ENCODE results near the gene TACC2. TPM values are rescaled to one million over a fixed set of nuclear protein-coding genes. Genes with fewer than 3 reads are reported as not detected.

TACC2 gene
- total RNA-seq, 4 donors from 2014 or later, result 46.5 to 106 (median 71.6) TPM

GRCh38 chr10:122287570-122287969 is 298.6 kb downstream of the TACC2 start:
- no peak overlapping the region for H3K4me3 ChIP-seq
- H3K27me3 ChIP-seq, result no peaks in the 10 kb centered on the region
- WGBS, 2 donors, result 62 to 76% methylated on average over 4 to 5 of the region's 5 CpGs
- peaks cover 0 to 12% (median 7%) of the 10 kb centered on the region in 3 donors for H3K4me1 ChIP-seq
- intact Hi-C loops (cut with DNase I), result no loop called here
- H3K9me3 ChIP-seq, result no peaks in the 10 kb centered on the region
- no peak for DNase-seq
- no peak for TF ChIP-seq CTCF (IDR thresholded peaks at IDR 0.05)
- no peak for TF ChIP-seq POLR2A (IDR thresholded peaks at IDR 0.05)
- no peak overlapping the region for H3K27ac ChIP-seq
- no peaks in the 10 kb centered on the region for H3K36me3 ChIP-seq

- H3K36me3 ChIP-seq, result no peaks in the 10 kb centered on the region
- DNase-seq, result no peak
- no peaks in the 10 kb centered on the region for H3K9me3 ChIP-seq
- no peak overlapping the region for H3K4me3 ChIP-seq
- no peak for TF ChIP-seq CTCF (IDR thresholded peaks at IDR 0.05)
- no peak for TF ChIP-seq POLR2A (IDR thresholded peaks at IDR 0.05)
- H3K4me1 ChIP-seq, result peaks cover 0 to 12% (median 7%) of the 10 kb centered on the region in 3 donors
- WGBS, 2 donors, result 81 to 87% methylated on average over 5 to 6 of the region's 6 CpGs
- H3K27me3 ChIP-seq, result no peaks in the 10 kb centered on the region
- no peak overlapping the region for H3K27ac ChIP-seq
- intact Hi-C loops (cut with DNase I), result no loop called here
Observed at GRCh38 chr10:122288262-122288661, 299.3 kb downstream of the TACC2 start.

- intact Hi-C loops (cut with DNase I), result no loop called here
- no peak overlapping the region for H3K4me3 ChIP-seq
- 41 to 68% methylated on average over 2 of the region's 3 CpGs for WGBS, 2 donors
- no peak for DNase-seq
- H3K27me3 ChIP-seq, result no peaks in the 10 kb centered on the region
- no peaks in the 10 kb centered on the region for H3K36me3 ChIP-seq
- TF ChIP-seq POLR2A (IDR thresholded peaks at IDR 0.05), result no peak
- TF ChIP-seq CTCF (IDR thresholded peaks at IDR 0.05), result no peak
- no peak overlapping the region for H3K27ac ChIP-seq
- H3K9me3 ChIP-seq, result no peaks in the 10 kb centered on the region
- H3K4me1 ChIP-seq, result peaks cover 0 to 14% (median 7%) of the 10 kb centered on the region in 3 donors
Observed at GRCh38 chr10:122288917-122289316, 300.0 kb downstream of the TACC2 start.

GRCh38 chr10:122290334-122290733 is 301.4 kb downstream of the TACC2 start:
- Histone ChIP-seq H3K36me3 (no peaks in the 10 kb centered on the region), H3K27me3 (no peaks in the 10 kb centered on the region), H3K4me3 (no peak overlapping the region), H3K4me1 (peaks cover 0 to 26% (median 12%) of the 10 kb centered on the region in 3 donors), H3K9me3 (no peaks in the 10 kb centered on the region), H3K27ac (no peak overlapping the region)
- intact Hi-C loops (cut with DNase I), result no loop called here
- 61 to 87% methylated on average over 4 to 7 of the region's 7 CpGs for WGBS, 2 donors
- TF ChIP-seq POLR2A (IDR thresholded peaks at IDR 0.05), result no peak
- TF ChIP-seq CTCF (IDR thresholded peaks at IDR 0.05), result no peak
- no peak for DNase-seq

GRCh38 chr10:122290833-122291532 is 302.0 kb downstream of the TACC2 start:
- intact Hi-C loops (cut with DNase I), result no loop called here
- Histone ChIP-seq H3K27ac (no peak overlapping the region), H3K36me3 (no peaks in the 10 kb centered on the region), H3K4me1 (peaks cover 0 to 26% (median 12%) of the 10 kb centered on the region in 3 donors), H3K4me3 (no peak overlapping the region), H3K27me3 (no peaks in the 10 kb centered on the region), H3K9me3 (no peaks in the 10 kb centered on the region)
- TF ChIP-seq POLR2A (IDR thresholded peaks at IDR 0.05) (no peak), CTCF (IDR thresholded peaks at IDR 0.05) (no peak)
- 67 to 73% methylated on average over 4 to 6 of the region's 13 CpGs for WGBS, 2 donors
- DNase-seq, result no peak
